SW 1271 (cell line): ENCODE measurements around the gene NPFFR1.
"Not testable (repeated sequence)": the region's sequence is repeated elsewhere in the genome, so short reads cannot be mapped to it uniquely, and the experiment has no call there.

Experiments used
- DNase-seq, 2 experiments: peaks; one replicate each; lab custom pipeline; 2025; lab: John Stamatoyannopoulos, UW

Gene NPFFR1

GRCh38 chr10:70222811-70223447 is 60.9 kb downstream of the NPFFR1 start:
- DNase-seq, result not testable (repeated sequence)

GRCh38 chr10:70222340-70222794 is 61.4 kb downstream of the NPFFR1 start:
- DNase-seq, result no peak

- DNase-seq, result no peak
Measured at GRCh38 chr10:70221030-70221429, 62.8 kb downstream of the NPFFR1 start.

- no peak for DNase-seq
Measured at GRCh38 chr10:70212879-70213278, 70.9 kb downstream of the NPFFR1 start.

GRCh38 chr10:70212277-70212676 is 71.5 kb downstream of the NPFFR1 start:
- no peak for DNase-seq

GRCh38 chr10:70206762-70207161 is 77.0 kb downstream of the NPFFR1 start:
- no peak for DNase-seq

GRCh38 chr10:70201105-70201504 is 82.7 kb downstream of the NPFFR1 start:
- no peak for DNase-seq

GRCh38 chr10:70198696-70199466 is 84.9 kb downstream of the NPFFR1 start:
- DNase-seq, result no peak
